HG03060 (cell line): ENCODE data around the gene NFKBIE.

ENCODE experiments used
- ATAC-seq: cut with Tn5 transposase; IDR thresholded peaks from one replicate; pipeline ENCODE4 v1.9.1; 2021; ENCODE audit warnings: low read depth, moderate number of reproducible peaks; ENCODE audit not compliant: unreplicated experiment

NFKBIE gene

GRCh38 chr6:44260451-44261297 lies 4.7 kb downstream of the NFKBIE start:
- ATAC-seq, result no peak

DNA sequence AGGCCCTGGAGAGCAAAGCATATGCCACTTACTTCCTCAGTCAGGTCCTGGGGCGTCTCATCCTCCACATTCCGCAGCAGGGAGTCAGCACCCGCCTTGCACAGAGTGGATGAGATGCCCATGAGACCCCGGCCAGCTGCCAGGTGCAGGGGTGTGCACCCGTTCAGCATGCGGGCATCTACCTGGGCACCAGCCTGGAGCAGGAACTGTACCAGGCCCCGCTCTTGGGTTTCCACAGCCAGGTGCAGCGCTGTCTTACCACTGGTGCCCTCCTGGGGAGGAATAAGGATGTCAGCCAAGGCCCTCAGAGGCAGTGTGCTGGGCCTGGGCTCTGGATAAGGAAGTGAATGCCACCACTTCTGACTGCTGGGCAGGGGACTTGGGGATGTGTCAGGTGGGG lies 5.3 kb downstream of the NFKBIE start:
- ATAC-seq, result no peak

DNA sequence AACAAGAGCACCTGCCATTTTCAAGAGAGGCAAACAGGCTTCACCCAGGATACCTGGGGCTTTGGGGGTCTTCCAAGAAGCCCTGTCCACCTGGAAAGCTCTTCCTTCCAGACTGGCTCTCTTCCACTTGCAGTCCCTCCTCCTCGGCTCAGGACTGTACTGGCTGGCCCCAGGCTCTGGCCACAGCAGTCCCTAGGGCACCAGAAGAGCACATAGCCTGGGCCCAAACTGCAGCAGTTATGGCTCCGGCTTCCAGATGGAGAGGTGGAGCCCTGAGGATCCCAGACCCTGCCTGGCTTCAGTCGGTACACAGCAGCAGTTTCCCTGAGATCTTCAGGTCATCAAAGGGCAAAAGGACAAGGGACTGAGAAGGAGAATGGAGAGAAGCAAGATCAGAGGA lies 6.4 kb downstream of the NFKBIE start:
- ATAC-seq, result no peak

- ATAC-seq, result no peak
Observed at GRCh38 chr6:44258325-44258863, 7.0 kb downstream of the NFKBIE start.

DNA sequence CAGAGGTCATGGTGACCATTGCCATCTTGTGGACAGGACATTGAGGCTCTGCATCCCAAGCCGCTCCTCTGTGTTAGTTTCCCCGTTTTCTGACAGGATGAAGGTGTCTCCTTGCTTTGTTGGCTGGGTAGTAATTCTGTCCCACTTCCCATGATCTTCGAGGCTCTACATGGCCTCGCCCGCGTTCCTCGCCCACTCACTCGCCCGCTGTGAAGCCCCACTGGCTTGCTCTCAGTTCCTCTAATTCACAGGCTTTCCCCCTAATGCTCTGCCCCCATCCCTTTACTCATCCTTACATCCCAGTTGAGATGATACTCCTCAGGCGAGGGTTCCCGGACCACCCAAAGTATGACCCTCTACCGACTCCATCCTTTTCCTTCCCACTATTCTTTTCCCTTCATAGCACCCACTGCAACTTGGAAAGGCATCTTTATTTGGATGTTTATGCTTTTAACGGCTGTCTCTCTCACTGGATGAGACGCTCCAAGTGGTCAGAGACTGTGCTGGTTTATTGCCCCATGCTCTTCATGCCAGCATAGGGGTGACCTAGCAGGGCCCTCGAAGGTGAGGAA lies 7.5 kb downstream of the NFKBIE start:
- ATAC-seq, result no peak

DNA sequence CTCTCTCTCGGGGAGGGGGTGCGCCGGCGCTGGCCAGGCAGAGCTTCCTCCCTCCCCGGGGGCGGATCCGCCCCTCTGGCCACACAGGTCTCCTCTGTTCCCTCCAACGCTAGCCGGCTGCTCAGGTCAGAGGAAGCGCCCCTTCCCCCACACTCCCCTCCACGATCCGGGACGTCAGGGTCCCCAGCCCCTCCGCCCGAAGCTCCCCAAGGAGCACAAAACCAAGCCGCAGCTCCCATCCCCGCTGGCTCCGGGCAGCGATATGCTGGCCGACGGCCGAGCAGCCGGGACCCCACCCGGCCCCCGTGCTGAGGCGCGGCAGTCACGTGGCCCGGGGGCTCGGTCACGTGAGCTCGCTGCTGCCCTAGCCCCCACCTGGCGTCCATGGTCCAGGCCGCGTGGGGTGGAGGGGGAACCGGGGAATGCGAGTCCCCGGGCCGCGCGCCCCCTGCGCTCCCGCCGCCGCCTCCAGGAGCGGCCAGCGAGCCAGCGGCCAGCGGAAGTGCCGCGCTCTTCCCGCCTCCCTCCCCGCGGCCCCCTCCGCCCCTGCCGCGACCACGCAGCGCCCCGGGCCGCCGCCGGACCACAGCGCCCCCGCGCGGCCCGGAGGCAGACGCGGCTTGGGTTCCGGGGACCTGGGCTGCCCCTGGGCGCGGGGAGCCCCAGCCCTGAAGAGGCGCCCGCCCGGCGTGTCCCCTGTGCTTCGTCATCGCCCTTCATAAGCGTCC lies 8.2 kb downstream of the NFKBIE start, which contains the start of gene SLC35B2:
SLC35B2 (minus strand) TSS at position 504 of the 728 bp plus-strand sequence; CDS start at position 386, 118 bp downstream.
- no peak for ATAC-seq

GRCh38 chr6:44256775-44257024 lies 8.7 kb downstream of the NFKBIE start:
- no peak for ATAC-seq

DNA sequence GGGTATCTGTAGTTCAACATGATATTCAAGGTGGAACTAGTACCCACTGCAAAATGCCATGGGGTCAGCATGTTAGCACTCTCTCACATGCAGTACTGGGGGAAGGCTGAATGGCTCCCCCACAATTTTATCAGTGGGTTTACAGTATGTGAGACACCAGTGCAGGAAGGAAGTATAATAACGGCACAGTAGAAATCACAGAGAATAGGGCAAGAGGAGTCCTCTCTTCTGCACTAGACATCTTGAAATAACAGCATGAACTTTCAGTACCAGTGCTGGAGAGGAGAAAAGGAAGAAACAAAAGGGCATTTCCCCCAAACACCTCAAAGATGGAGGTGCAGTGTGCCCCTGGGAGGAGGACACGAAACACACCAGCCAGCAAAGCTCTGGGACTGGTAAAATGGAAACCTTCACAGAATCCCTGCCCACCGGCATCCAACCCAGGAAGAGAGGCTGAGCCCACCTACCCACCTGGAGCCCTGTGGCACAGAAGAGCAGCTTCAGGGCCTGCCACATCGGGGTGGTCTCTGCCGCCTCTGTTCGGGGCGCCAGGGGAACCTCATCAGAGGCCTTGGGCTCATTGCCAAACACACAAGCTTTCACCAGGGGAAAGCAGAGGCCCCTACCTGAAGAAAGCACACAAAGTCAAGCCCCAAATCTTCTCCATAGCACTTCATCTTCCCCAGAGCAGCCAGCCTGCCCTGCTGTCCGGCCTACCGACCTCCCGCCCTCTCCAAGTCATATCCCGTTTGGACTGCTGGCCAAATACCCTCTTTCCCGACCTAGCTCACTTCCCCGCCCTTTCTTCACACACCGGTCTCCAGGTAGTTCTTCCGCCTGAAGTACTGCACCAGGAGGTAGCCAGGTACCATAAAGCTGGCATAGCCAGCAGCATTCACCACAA lies 9.2 kb downstream of the NFKBIE start:
- no peak for ATAC-seq

GRCh38 chr6:44255105-44255808 lies 10.1 kb downstream of the NFKBIE start:
- no peak for ATAC-seq

DNA sequence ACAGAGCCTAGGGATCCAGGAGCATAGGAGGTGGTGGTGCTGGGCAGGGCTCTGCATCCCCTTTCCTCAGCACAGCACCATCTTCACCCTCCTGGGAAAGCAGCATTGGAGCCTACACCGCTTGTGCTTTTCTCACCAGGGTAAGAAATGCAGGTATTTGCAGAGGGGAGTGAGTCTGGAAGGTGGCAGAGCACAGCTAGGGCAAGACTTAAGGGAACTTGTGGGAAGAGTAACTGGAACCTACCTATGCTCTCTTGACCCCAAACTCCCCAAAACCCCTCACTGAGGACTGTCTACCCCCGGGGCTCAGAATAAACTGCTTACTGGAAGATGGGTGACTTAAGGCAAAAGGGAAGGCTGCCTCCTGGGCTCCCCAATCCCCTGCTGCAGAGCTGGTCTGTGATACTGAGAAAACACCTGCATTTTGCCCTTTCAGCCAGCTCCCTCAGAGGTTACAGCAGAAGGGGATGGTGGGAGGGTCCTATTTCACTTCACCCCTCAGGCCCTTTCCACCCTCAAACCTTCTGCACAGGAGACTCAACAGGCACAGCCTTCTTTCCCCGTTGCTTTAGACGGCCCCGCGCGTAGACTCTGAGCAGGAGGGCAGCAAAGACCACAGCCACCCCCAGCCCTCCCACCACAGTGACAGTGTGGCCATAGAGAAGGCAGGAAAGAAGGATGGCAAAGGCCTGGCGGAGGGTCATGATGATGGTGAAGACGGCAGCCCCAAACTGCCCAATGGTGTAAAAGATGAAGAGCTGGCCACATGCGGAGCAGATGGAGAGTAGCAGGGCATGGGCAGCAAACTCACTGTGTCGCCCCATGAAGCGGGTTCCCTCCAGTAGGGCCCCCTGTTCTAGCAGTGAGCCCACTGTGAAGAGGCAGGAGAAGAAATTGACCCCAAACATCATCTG lies 10.9 kb downstream of the NFKBIE start:
- no peak for ATAC-seq

GRCh38 chr6:44253307-44254101 lies 11.8 kb downstream of the NFKBIE start:
- no peak for ATAC-seq

DNA sequence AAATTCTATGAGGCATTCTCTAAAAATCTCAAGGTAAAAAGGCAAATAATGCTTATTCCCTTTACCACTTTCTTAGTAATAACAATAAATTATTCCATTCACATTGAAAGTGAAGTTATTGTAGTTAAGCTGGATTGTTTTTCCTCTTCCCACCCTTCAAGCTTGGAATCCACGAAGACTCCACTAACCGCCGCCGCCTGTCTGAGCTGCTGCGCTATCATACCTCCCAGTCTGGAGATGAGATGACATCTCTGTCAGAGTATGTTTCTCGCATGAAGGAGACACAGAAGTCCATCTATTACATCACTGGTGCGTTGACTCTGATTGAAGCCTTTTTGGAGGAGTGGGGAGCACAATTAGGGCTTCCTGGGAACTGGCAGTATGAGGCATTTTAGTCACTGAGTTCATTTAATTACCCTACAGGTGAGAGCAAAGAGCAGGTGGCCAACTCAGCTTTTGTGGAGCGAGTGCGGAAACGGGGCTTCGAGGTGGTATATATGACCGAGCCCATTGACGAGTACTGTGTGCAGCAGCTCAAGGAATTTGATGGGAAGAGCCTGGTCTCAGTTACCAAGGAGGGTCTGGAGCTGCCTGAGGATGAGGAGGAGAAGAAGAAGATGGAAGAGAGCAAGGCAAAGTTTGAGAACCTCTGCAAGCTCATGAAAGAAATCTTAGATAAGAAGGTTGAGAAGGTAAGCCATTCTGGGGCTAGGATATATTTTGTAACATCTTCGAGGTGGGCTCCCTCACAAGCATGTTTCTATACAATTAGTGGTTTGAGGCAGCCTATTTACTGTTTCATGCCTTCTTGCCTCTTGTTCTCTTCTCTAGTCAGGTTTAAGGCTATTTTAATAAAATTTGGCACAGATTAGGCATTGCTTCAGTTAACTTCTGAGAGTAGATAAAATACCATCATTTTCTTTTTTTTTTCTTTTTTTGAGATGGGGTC lies 13.5 kb downstream of the NFKBIE start:
- no peak for ATAC-seq

GRCh38 chr6:44250718-44251123 lies 14.6 kb downstream of the NFKBIE start:
- ATAC-seq, result no peak

DNA sequence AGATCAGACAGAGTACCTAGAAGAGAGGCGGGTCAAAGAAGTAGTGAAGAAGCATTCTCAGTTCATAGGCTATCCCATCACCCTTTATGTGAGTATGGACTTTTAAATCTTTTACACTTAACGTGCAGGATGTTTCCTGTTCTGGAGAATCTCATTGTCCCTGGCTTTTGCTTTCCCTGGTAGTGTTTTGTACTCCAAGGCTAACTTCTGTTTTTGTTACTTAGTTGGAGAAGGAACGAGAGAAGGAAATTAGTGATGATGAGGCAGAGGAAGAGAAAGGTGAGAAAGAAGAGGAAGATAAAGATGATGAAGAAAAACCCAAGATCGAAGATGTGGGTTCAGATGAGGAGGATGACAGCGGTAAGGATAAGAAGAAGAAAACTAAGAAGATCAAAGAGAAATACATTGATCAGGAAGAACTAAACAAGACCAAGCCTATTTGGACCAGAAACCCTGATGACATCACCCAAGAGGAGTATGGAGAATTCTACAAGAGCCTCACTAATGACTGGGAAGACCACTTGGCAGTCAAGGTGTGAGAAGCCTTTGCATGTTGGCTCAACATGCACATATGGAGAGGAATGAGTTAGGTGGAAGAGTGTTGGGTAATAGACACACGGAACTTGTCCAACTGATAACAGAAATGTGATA lies 15.2 kb downstream of the NFKBIE start:
- ATAC-seq, result no peak

- no peak for ATAC-seq
Observed at GRCh38 chr6:44249082-44249748, 16.1 kb downstream of the NFKBIE start.

DNA sequence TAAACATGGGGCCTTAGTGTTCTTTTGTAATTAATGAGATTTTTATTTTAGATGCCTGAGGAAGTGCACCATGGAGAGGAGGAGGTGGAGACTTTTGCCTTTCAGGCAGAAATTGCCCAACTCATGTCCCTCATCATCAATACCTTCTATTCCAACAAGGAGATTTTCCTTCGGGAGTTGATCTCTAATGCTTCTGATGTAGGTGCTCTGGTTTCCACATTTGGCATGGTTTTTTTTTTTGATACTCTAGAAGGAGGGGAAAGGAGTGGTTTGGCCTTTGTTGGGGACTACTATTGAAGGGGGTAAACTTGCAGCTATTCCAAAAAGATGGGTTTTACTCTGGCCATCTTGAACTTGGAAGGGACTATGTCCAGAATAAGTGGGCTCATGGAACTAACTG lies 16.8 kb downstream of the NFKBIE start:
- no peak for ATAC-seq
